Hepatocyte (in vitro differentiated cells): ENCODE results near the gene FEM1C. TPM values are rescaled to one million over a fixed set of nuclear protein-coding genes. Genes with fewer than 3 reads are reported as not detected.

Experiments used
- DNase-seq: peaks from one replicate; pipeline ENCODE4 v3.0.0-alpha.2; 2016; ENCODE audit warnings: low spot score
- H2AFZ ChIP-seq: fragments of 200-600 bp; sonication (generic); 2 replicates; pipeline ENCODE4 v1.6.0; 2016; ENCODE audit warnings: antibody characterized with exemption, mild to moderate bottlenecking
- H3K27ac ChIP-seq: fragments of 200-600 bp; sonication (generic); 2 replicates; pipeline ENCODE4 v1.5.1; 2016; ENCODE audit warnings: mild to moderate bottlenecking
- H3K27me3 ChIP-seq: fragments of 200-600 bp; sonication (generic); 2 replicates; pipeline ENCODE4 v1.6.1; 2016
- H3K36me3 ChIP-seq: fragments of 200-600 bp; sonication (generic); replicated peaks from 2 replicates; pipeline ENCODE4 v1.5.1; 2016; ENCODE audit warnings: low read depth; ENCODE audit not compliant: insufficient read depth
- H3K4me1 ChIP-seq: fragments of 200-600 bp; sonication (generic); 2 replicates; pipeline ENCODE4 v1.5.1; 2016; ENCODE audit warnings: mild to moderate bottlenecking, moderate library complexity; ENCODE audit not compliant: insufficient read depth
- H3K4me2 ChIP-seq: fragments of 200-600 bp; sonication (generic); 2 replicates; pipeline ENCODE4 v1.6.0; 2016
- H3K4me3 ChIP-seq: fragments of 200-600 bp; sonication (generic); 2 replicates; pipeline ENCODE4 v1.5.1; 2016; ENCODE audit warnings: mild to moderate bottlenecking
- H3K79me2 ChIP-seq: fragments of 200-600 bp; sonication (generic); 2 replicates; pipeline ENCODE4 v1.6.0; 2017; ENCODE audit warnings: mild to moderate bottlenecking
- H3K9me2 ChIP-seq: fragments of 200-600 bp; sonication (generic); replicated peaks from 2 replicates; pipeline ENCODE4 v1.6.0; 2017; ENCODE audit warnings: mild to moderate bottlenecking; ENCODE audit not compliant: insufficient read depth
- H3K9me3 ChIP-seq: fragments of 200-600 bp; sonication (generic); 2 replicates; pipeline ENCODE4 v1.5.1; 2016; ENCODE audit warnings: low read depth, mild to moderate bottlenecking
- H4K20me1 ChIP-seq: fragments of 200-600 bp; sonication (generic); 2 replicates; pipeline ENCODE4 v1.6.0; 2016; ENCODE audit warnings: mild to moderate bottlenecking; ENCODE audit not compliant: insufficient read depth, poor library complexity, severe bottlenecking
- EZH2 ChIP-seq: fragments of 200-600 bp; sonication (generic); IDR thresholded peaks from 2 replicates; pipeline ENCODE4 v1.6.1; 2016; ENCODE audit warnings: antibody characterized with exemption, mild to moderate bottlenecking, borderline replicate concordance
- EZH2phosphoT487 ChIP-seq: fragments of 200-600 bp; sonication (generic); IDR thresholded peaks from one replicate; pipeline ENCODE4 v1.6.1; 2018; ENCODE audit warnings: antibody characterized with exemption, mild to moderate bottlenecking, low read depth, moderate library complexity; ENCODE audit not compliant: unreplicated experiment, severe bottlenecking
- WGBS: methylation state at CpG from one replicate; pipeline ENCODE4 v1.1.6; 2016; ENCODE audit warnings: low lambda C conversion rate; ENCODE audit errors: missing lambda C conversion rate; 5-methylcytosine and 5-hydroxymethylcytosine counted together
- polyA plus RNA-seq: library from polyadenylated mRNA; unstranded; fragments of >200 nt; fragmentation: Nextera tagmentation; extraction: Ambion mirVana; gene quantifications from 2 replicates; pipeline ENCODE4 v1.2.1, GENCODE V29; 2016
- total RNA-seq: library from RNA; depleted of rRNA; stranded (reverse); fragments of >200 nt; gene quantifications from 2 replicates; pipeline ENCODE4 v1.2.3, GENCODE V29; 2014
- TF ChIP-seq, protein P1 (sequence below): fragments of 200-600 bp; sonication (generic); IDR thresholded peaks from 2 replicates; pipeline ENCODE4 v1.5.1; 2016; ENCODE audit warnings: antibody characterized with exemption, mild to moderate bottlenecking; ENCODE audit not compliant: poor library complexity

The FEM1C gene
- total and polyA plus RNA-seq, 2 experiments from 2014 or later = 10.7 to 27.0 TPM

DNA sequence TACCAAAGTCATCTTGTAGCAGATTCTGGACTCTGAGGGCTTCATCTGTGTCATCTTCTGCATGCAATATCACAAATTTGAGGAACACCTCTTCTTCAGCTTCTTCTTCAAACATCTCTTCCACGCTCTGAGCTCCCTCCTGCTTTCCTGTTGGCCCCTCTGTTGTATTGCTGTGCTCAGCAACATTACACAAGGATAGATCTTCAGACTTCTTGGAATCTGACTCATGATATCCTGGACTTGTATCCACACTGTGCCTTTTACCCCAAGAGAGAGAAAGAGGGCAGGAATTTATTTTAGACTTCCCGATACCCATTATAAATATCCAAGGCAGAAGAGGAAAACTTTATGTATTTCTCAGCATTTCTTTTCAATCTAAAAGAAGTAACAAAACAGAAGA lies 36.4 kb upstream of the FEM1C start:
- Histone ChIP-seq H3K4me2 (no peak overlapping the region), H3K9me3 (no peaks in the 10 kb centered on the region), H3K36me3 (no peaks in the 10 kb centered on the region), H3K9me2 (no peaks in the 10 kb centered on the region), H3K4me1 (no peaks in the 10 kb centered on the region), H3K79me2 (no peaks in the 10 kb centered on the region), H3K27ac (no peak overlapping the region), H3K27me3 (no peaks in the 10 kb centered on the region), H4K20me1 (no peaks in the 10 kb centered on the region), H2AFZ (no peak overlapping the region), H3K4me3 (no peak overlapping the region)
- no peak for DNase-seq
- WGBS = 100% methylated on average over 2 of the region's 2 CpGs
- no peak for TF ChIP-seq EZH2
- TF ChIP-seq EZH2phosphoT487 = no peak
- TF ChIP-seq, protein P1, sequence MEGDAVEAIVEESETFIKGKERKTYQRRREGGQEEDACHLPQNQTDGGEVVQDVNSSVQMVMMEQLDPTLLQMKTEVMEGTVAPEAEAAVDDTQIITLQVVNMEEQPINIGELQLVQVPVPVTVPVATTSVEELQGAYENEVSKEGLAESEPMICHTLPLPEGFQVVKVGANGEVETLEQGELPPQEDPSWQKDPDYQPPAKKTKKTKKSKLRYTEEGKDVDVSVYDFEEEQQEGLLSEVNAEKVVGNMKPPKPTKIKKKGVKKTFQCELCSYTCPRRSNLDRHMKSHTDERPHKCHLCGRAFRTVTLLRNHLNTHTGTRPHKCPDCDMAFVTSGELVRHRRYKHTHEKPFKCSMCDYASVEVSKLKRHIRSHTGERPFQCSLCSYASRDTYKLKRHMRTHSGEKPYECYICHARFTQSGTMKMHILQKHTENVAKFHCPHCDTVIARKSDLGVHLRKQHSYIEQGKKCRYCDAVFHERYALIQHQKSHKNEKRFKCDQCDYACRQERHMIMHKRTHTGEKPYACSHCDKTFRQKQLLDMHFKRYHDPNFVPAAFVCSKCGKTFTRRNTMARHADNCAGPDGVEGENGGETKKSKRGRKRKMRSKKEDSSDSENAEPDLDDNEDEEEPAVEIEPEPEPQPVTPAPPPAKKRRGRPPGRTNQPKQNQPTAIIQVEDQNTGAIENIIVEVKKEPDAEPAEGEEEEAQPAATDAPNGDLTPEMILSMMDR = no peak

DNA sequence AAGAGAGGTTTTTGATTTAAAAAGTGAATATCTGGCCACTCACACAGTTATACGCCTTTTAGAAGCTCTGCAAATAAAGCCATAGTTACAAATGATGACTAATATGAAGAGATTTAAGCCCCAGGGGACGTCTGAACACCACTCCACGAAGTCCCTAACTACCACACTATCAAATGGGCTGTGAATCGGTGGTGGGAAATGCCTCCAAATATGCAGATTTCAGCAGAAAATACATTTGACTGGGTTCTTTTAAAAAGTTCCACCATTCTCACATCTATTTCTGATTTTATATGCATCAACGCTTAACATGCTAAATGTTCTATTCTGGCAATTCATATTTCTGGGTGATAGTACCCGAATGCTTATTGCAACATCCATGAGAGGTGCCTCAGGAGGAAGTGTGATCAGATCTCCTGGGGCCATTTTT lies 35.2 kb upstream of the FEM1C start:
- no peaks in the 10 kb centered on the region for H4K20me1 ChIP-seq
- TF ChIP-seq, protein P1 = no peak
- TF ChIP-seq EZH2 (no peak), EZH2phosphoT487 (no peak)
- no peaks in the 10 kb centered on the region for H3K79me2 ChIP-seq
- H3K4me3 ChIP-seq = no peak overlapping the region
- WGBS = 86% methylated on average over 6 of the region's 6 CpGs
- no peak overlapping the region for H2AFZ ChIP-seq
- no peak overlapping the region for H3K4me2 ChIP-seq
- DNase-seq = no peak
- H3K9me2 ChIP-seq = no peaks in the 10 kb centered on the region
- H3K9me3 ChIP-seq = no peaks in the 10 kb centered on the region
- H3K4me1 ChIP-seq = no peaks in the 10 kb centered on the region
- H3K27me3 ChIP-seq = no peaks in the 10 kb centered on the region
- H3K27ac ChIP-seq = no peak overlapping the region
- H3K36me3 ChIP-seq = no peaks in the 10 kb centered on the region

DNA sequence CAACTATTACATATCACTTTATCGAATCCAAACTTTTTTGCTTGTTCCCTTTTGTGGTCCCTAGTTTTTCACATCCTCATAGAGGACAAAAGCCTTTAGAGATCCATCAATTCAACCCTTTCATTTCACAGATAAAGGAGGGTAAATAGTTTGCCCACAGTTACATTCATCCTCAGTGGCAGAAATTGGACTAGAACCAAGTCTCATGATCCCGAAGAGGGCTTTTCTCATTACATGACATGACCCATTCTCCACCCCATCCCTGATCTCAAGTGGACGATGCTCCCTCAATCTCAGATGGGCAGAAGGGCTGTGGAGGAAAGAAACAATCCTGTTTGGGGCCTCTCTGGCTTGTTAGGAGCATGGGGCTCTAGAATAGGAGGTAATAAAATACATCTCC lies 34.6 kb upstream of the FEM1C start:
- Histone ChIP-seq H3K27ac (no peak overlapping the region), H3K27me3 (no peaks in the 10 kb centered on the region), H3K79me2 (no peaks in the 10 kb centered on the region), H4K20me1 (no peaks in the 10 kb centered on the region), H3K36me3 (no peaks in the 10 kb centered on the region), H3K9me3 (no peaks in the 10 kb centered on the region), H3K4me1 (no peaks in the 10 kb centered on the region), H3K4me2 (no peak overlapping the region), H3K9me2 (no peaks in the 10 kb centered on the region), H3K4me3 (no peak overlapping the region), H2AFZ (no peak overlapping the region)
- WGBS = 96% methylated on average over 3 of the region's 3 CpGs
- TF ChIP-seq EZH2phosphoT487 (no peak), EZH2 (no peak)
- TF ChIP-seq, protein P1 = no peak
- DNase-seq = no peak

DNA sequence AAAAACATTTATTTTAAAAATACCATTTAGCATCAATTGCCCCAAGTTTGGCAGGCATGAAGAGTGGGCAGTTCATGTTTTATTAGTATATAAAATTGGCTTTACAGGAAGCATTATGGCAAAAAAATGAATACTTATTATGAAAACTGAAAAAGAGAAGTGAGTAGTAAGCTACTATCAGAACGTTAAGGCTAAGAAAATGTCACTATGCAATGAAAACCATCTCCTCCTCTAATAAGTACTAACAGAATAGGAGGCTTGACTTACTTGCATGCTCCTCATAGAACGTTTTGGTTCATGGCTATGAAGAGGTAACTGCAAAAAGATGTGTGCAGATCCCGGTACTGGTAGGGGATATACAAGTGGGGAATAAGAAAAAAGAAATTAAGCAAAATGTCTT lies 34.1 kb upstream of the FEM1C start:
- no peak overlapping the region for H3K4me2 ChIP-seq
- H3K79me2 ChIP-seq = no peaks in the 10 kb centered on the region
- TF ChIP-seq EZH2phosphoT487 (no peak), EZH2 (no peak)
- TF ChIP-seq, protein P1 = no peak
- H3K27me3 ChIP-seq = no peaks in the 10 kb centered on the region
- H2AFZ ChIP-seq = no peak overlapping the region
- H3K9me3 ChIP-seq = no peaks in the 10 kb centered on the region
- H4K20me1 ChIP-seq = no peaks in the 10 kb centered on the region
- H3K4me3 ChIP-seq = no peak overlapping the region
- no peak overlapping the region for H3K27ac ChIP-seq
- H3K36me3 ChIP-seq = no peaks in the 10 kb centered on the region
- no peak for DNase-seq
- no peaks in the 10 kb centered on the region for H3K9me2 ChIP-seq
- H3K4me1 ChIP-seq = no peaks in the 10 kb centered on the region
- 93% methylated on average over 3 of the region's 3 CpGs for WGBS
